Measurements from ENCODE around the gene SLC66A2. TPM values are rescaled to one million over a fixed set of nuclear protein-coding genes. Genes with fewer than 3 reads are reported as not detected.

SLC66A2 gene
- total and polyA plus RNA-seq, 2 donors (not counting 1 experiment from before 2014, with no cell fraction given), result 44.4 to 45.1 TPM

DNA sequence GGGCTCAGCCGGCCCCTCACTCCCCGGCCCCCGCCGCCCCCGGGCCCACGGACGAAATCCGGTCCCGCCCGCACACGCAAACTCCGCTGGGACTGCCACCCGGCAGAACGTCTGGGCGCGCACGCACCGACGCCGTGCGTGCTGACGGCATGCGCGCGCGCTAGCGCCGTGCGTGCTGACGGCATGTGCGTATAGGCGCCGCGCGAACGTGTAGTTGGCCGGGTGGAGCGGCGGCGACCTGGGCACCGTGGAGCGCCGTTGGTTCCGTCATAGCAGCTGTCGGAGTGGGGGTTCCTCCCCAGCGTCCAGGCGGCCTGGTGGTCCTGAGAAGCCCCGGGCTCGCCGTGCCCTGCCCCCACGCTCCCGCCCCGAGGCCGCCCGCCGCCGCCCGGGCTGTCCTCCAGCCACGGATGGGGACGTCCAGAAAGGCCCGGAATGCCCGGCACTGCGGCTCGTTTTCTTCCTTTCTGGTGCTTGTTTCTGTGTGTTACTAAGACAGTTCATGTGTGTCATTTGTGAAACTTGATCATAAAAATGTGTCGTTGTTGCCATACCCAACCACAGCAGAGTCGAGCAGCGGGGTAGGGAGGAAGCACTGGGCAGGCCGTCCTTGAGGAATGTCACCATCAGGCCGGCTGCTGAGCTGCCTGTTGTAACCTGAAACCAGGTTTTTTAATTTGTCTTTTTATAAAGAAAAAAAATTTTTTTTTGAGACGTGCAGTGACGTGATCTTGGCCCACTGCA lies 37.2 kb upstream of the SLC66A2 start, which contains the start of gene TXNL4A:
Gene TXNL4A (minus strand): TSS at position 113 of the 744 bp plus-strand sequence. CDS start 171 bp downstream, outside the sequence.
- no peak for TF ChIP-seq CTCF (IDR thresholded peaks at IDR 0.05)
- TF ChIP-seq EZH2 (IDR thresholded peaks at IDR 0.05; ENCODE audit: borderline replicate concordance, insufficient read depth, low read depth, low read length, poor library complexity, severe bottlenecking), result no peak
- Histone ChIP-seq H3K4me2 (replicated peaks; ENCODE audit: low read depth, low read length, poor library complexity, severe bottlenecking) (peak within 1 kb of the TSS; percentile 92), H3K79me2 (ENCODE audit: control insufficient read depth, insufficient read depth, low read length) (peaks cover 47% of the 10 kb centered on the region), H3K27ac (ENCODE audit: low read length in 2 of 2) (peak within 1 kb of the TSS; percentile 87 to 94), H3K9ac (ENCODE audit: low read length) (peak within 1 kb of the TSS; percentile 89), H3K4me1 (ENCODE audit: control insufficient read depth in 2 of 2, insufficient read depth in 2 of 2, low read length in 2 of 2) (peaks cover 15 to 23% of the 10 kb centered on the region in 2 donors), H3K36me3 (replicated peaks in 1 of 2; ENCODE audit: control extremely low read depth in 1 of 2, control insufficient read depth in 1 of 2, extremely low read depth in 1 of 2, insufficient read depth in 2 of 2, low read length in 1 of 2) (peaks cover 0 to 15% of the 10 kb centered on the region in 2 experiments), H3K27me3 (replicated peaks in 1 of 4; ENCODE audit: control extremely low read depth in 1 of 4, control insufficient read depth in 3 of 4, insufficient read depth in 4 of 4, low read length in 3 of 4) (no peaks in the 10 kb centered on the region), H4K20me1 (ENCODE audit: control insufficient read depth, insufficient read depth, low read length, poor library complexity, severe bottlenecking) (peaks cover 42% of the 10 kb centered on the region), H3K4me3 (ENCODE audit: control extremely low read depth in 1 of 5, extremely low read depth in 1 of 5, insufficient read depth in 1 of 5, low read depth in 2 of 5, low read length in 4 of 5) (peak within 1 kb of the TSS; percentile 75 to 91 (median 89)), H2AFZ (ENCODE audit: insufficient read depth, low read depth, low read length, poor library complexity, severe bottlenecking) (peak within 1 kb of the TSS; percentile 94), H3K9me3 (ENCODE audit: control extremely low read depth in 1 of 3, control insufficient read depth in 2 of 3, insufficient read depth in 1 of 3, low read length in 2 of 3) (no peaks in the 10 kb centered on the region)
- Mint-ChIP-seq H3K4me3 (peak within 1 kb of the TSS; percentile 89), H3K27ac (peak within 1 kb of the TSS; percentile 94), H3K4me1 (peaks cover 32% of the 10 kb centered on the region), H3K9me3 (ENCODE audit: insufficient read depth) (no peaks in the 10 kb centered on the region), H3K27me3 (no peaks in the 10 kb centered on the region)
- ATAC-seq (ENCODE audit: low read depth) (peak; percentile 92), DNase-seq (peak; percentile 92)
- ChIA-PET CTCF (interaction anchor here (1.0 to 1.4 kb wide), 2 partner anchors 37 kb away, joined by 3 to 4 read pairs; partner anchors contain the start of gene SLC66A2), POLR2A (interaction anchor here (1.0 to 2.5 kb wide), 2 partner anchors 45 to 132 kb away, joined by 4 to 8 read pairs; partner anchors contain the start of gene RBFA)
- under 1% methylated on average over 70 of the region's 71 CpGs for WGBS (ENCODE audit: insufficient coverage)
- intact Hi-C loops (cut with micrococcal nuclease), result loop anchor here (1.0 to 10.0 kb wide), 5 partner anchors 24 to 156 kb away; partner anchors contain the start of genes HSBP1L1 and SLC66A2

All from B cell (primary cell).